Right atrium auricular region (tissue), 2 donors: ENCODE measurements around the gene LAMB1. TPM values are rescaled to one million over a fixed set of nuclear protein-coding genes. Genes with fewer than 3 reads are reported as not detected.

Source experiments
- DNase-seq: peaks from one replicate; pipeline ENCODE4 v3.0.0-alpha.2; 2019; ENCODE audit warnings: low spot score
- H3K27ac ChIP-seq, 2 donors: fragments of 200-600 bp; sonication (generic); 1 replicate in 1 of 2; 2 replicates in 1 of 2; pipeline ENCODE4 v1.5.1; 2016 to 2019
- H3K27me3 ChIP-seq, 2 donors: fragments of 200-600 bp; sonication (generic); one replicate each; pipeline versions ENCODE4 v1.5.1 to v1.6.0; 2017 to 2019
- H3K36me3 ChIP-seq: fragments of 200-600 bp; sonication (generic); one replicate; pipeline ENCODE4 v1.5.1; 2016
- H3K4me1 ChIP-seq, 2 donors: fragments of 200-600 bp; sonication (generic); one replicate each; pipeline versions ENCODE4 v1.5.1 to v1.6.0; 2017 to 2019
- H3K4me3 ChIP-seq, 2 donors: fragments of 200-600 bp; sonication (generic); 1 replicate in 1 of 2; 2 replicates in 1 of 2; pipeline ENCODE4 v1.5.1; 2017 to 2019; ENCODE audit warnings: mild to moderate bottlenecking in 1 of 2, moderate library complexity in 1 of 2
- H3K9me3 ChIP-seq, 2 donors: fragments of 200-600 bp; sonication (generic); one replicate each; pipeline ENCODE4 v1.5.1; 2019
- total RNA-seq, 2 donors: library from RNA; depleted of rRNA; stranded (reverse); fragments of >200 nt; gene quantifications; one replicate each; pipeline ENCODE4 v1.1.0, GENCODE V29; 2016
- TF ChIP-seq, protein P1 (sequence below), 2 donors: fragments of 200-600 bp; sonication (generic); IDR thresholded peaks; one replicate each; pipeline ENCODE4 v1.5.1; 2019; ENCODE audit warnings: antibody characterized with exemption in 2 of 2

The LAMB1 gene
- total RNA-seq, 2 donors from 2014 or later = 52.2 to 60.7 TPM

DNA sequence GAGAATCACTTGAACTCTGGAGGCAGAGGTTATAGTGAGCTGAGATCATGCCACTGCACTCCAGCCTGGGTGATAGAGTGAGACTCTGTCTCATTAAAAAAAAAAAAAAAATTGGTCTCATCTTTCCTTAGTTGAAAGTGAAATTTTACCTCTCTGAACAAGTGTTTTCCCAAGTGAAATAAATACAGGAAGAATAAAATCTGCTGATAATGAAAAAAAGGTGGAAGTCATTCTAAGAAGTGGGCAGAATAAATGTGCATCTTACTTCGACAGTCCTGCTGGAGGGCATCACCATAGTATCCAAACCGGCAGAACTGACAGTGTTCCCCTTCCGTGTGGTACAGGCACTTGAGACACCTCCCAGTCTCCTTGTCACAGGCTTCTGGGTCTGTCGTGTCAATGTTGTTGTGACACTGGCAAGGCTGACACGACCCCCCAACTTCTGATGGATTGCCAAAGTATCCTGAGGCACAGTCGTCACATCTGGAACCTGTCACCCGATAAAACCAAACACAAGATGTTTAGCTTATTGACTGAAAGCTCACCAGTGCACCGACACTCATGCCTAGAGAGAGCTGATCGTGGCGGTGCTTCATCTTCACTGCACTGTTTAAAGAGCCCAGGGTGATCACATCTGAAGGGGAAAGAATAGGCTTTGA lies 49.6 kb downstream of the LAMB1 start:
- Histone ChIP-seq H3K4me3 (no peak overlapping the region), H3K9me3 (no peaks in the 10 kb centered on the region), H3K27ac (no peak overlapping the region), H3K27me3 (no peaks in the 10 kb centered on the region), H3K36me3 (peaks cover 58% of the 10 kb centered on the region), H3K4me1 (peaks cover 0 to 6% of the 10 kb centered on the region in 2 donors)
- DNase-seq = no peak
- TF ChIP-seq, protein P1, sequence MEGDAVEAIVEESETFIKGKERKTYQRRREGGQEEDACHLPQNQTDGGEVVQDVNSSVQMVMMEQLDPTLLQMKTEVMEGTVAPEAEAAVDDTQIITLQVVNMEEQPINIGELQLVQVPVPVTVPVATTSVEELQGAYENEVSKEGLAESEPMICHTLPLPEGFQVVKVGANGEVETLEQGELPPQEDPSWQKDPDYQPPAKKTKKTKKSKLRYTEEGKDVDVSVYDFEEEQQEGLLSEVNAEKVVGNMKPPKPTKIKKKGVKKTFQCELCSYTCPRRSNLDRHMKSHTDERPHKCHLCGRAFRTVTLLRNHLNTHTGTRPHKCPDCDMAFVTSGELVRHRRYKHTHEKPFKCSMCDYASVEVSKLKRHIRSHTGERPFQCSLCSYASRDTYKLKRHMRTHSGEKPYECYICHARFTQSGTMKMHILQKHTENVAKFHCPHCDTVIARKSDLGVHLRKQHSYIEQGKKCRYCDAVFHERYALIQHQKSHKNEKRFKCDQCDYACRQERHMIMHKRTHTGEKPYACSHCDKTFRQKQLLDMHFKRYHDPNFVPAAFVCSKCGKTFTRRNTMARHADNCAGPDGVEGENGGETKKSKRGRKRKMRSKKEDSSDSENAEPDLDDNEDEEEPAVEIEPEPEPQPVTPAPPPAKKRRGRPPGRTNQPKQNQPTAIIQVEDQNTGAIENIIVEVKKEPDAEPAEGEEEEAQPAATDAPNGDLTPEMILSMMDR (IDR thresholded peaks at IDR 0.05) = no peak

DNA sequence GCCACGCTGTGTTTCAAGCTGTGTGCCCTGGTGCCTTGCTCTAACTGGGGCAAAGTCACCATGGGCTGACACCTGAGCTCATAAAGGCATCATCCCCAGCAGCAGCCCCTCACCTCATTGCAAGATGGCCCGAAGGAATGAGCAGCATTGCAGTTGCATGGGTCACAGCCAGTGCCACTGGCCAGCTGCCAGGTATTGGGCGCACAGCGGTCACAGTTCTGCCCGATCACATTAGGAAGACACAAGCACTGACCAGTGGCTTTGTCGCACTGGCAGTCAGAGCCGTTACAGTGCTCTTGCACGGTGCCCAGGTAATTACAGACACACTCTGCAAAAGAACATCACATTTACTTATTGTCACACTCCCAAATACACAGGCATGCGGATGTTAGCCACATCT lies 51.1 kb downstream of the LAMB1 start:
- Histone ChIP-seq H3K27me3 (no peaks in the 10 kb centered on the region), H3K9me3 (no peaks in the 10 kb centered on the region), H3K4me3 (no peak overlapping the region), H3K27ac (no peak overlapping the region), H3K36me3 (peaks cover 58% of the 10 kb centered on the region), H3K4me1 (no peaks in the 10 kb centered on the region)
- no peak for DNase-seq
- TF ChIP-seq, protein P1 (IDR thresholded peaks at IDR 0.05) = no peak

DNA sequence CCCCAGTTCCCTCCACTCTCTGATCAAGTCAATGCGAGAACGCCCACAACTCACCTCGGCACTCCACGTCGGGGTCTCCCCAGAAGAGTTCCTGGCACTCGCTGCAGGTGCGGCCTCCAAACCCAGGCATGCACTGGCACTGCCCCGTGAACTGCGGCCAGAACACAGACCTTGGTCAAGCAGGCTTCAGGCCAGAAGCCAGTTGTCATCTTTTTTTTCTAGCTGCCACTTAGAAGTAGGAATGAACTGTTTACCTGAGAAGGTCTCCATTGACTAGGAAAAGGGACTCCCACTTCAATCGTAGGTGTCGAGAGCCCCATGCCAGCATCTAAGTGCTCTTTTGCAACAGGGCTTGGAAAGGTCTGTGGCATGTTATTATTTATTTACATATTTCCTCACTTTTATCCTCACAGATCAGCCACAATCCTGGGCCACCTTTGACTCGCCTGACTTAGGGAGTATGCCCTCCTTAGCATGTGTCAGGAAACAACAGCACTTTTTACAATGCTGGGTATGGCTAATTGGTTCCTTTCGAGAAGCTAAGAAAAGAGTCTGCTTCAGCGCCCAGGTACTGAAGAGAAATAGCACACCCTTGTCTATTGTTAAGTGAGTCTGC lies 51.7 kb downstream of the LAMB1 start:
- Histone ChIP-seq H3K36me3 (peaks cover 58% of the 10 kb centered on the region), H3K27ac (no peak overlapping the region), H3K9me3 (no peaks in the 10 kb centered on the region), H3K4me1 (no peaks in the 10 kb centered on the region), H3K27me3 (no peaks in the 10 kb centered on the region), H3K4me3 (no peak overlapping the region)
- TF ChIP-seq, protein P1 (IDR thresholded peaks at IDR 0.05) = no peak
- DNase-seq = no peak

DNA sequence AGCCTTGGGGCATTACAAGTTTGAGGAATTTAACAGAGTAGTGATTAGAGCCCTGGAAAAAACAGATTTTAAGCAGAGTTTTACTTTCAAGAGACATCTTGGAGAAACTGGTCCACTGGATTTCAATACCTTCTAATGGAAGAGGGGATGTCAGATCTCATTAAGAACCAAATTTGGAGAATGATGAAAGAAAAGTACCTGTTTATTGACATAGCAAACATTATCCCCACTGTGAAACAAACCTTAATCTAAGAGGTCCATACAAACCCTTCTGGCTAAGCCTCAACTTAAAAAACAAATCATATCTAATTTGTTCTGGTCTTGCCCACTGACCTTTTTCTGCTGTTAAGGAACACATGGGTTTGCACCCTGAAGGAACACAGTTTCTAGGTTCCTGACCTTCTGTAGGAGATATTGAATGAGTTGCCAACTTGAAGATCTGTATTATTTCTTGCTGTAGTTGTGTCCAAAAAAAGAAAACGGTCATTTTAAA lies 53.5 kb downstream of the LAMB1 start:
- no peaks in the 10 kb centered on the region for H3K9me3 ChIP-seq
- H3K4me3 ChIP-seq = no peak overlapping the region
- H3K4me1 ChIP-seq = peaks cover 0 to 5% of the 10 kb centered on the region in 2 donors
- H3K27ac ChIP-seq = no peak overlapping the region
- H3K36me3 ChIP-seq = peaks cover 45% of the 10 kb centered on the region
- H3K27me3 ChIP-seq = no peaks in the 10 kb centered on the region
- TF ChIP-seq, protein P1 (IDR thresholded peaks at IDR 0.05) = no peak
- DNase-seq = no peak

DNA sequence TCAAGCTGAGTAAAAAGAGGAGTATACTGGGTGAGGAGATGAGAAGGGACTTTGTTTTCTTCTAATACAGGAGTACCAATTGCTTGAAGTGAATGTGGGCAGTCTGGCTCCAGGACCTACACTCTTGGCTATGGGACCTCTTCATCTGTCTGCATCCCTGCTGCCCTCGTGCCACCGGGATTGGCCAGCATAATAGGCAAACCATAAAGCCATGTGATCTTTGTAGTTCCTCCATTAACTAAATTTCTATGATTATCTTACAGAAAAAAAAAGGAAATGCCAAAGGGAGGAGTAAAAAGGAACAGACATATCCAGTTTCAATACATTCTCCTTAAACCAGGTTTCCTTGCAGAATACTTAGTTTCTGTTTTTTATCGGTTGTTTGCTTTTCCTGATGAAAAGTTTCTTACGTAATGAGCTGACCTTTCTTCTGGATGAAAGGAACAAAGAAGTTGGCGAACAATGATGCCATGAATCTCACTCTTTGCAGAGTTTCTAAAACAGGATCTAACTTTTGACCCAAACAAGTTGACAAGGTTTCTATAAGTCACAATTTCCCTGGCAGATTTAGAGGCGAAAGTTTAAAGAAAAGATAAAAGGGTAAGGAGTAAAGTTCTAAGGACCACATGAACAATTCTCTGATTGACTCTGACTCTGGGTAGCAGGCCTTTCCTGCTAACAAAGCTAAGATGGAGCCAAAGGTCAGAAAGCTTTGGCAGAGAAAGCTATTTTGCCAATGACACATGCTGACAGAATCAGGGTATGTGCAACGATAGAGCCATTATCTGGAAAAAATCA lies 54.1 kb downstream of the LAMB1 start:
- Histone ChIP-seq H3K4me1 (peaks cover 0 to 5% of the 10 kb centered on the region in 2 donors), H3K27me3 (no peaks in the 10 kb centered on the region), H3K36me3 (peaks cover 42% of the 10 kb centered on the region), H3K4me3 (no peak overlapping the region), H3K27ac (no peak overlapping the region), H3K9me3 (no peaks in the 10 kb centered on the region)
- no peak for DNase-seq
- TF ChIP-seq, protein P1 (IDR thresholded peaks at IDR 0.05) = no peak
